Cardiac fibroblast (primary cell): ENCODE measurements around the gene AOPEP.

Source experiments
- DNase-seq, 2 donors: peaks; one replicate each; pipeline versions ENCODE4 v3.0.0 to v3.0.0-alpha.2; 2010; ENCODE audit warnings: low read depth in 2 of 2
- H3K4me3 ChIP-seq, 2 donors: replicated peaks in 1 of 2; 1 replicate in 1 of 2; 2 replicates in 1 of 2; pipeline ENCODE4 v1.5.1; 2011; ENCODE audit warnings: low read depth in 2 of 2, low read length in 2 of 2, mild to moderate bottlenecking in 2 of 2, moderate library complexity in 1 of 2
- CTCF ChIP-seq: IDR thresholded peaks from one replicate; pipeline ENCODE4 v1.5.1; 2011; ENCODE audit warnings: low read depth, mild to moderate bottlenecking, low read length, inconsistent platforms

AOPEP gene

DNA sequence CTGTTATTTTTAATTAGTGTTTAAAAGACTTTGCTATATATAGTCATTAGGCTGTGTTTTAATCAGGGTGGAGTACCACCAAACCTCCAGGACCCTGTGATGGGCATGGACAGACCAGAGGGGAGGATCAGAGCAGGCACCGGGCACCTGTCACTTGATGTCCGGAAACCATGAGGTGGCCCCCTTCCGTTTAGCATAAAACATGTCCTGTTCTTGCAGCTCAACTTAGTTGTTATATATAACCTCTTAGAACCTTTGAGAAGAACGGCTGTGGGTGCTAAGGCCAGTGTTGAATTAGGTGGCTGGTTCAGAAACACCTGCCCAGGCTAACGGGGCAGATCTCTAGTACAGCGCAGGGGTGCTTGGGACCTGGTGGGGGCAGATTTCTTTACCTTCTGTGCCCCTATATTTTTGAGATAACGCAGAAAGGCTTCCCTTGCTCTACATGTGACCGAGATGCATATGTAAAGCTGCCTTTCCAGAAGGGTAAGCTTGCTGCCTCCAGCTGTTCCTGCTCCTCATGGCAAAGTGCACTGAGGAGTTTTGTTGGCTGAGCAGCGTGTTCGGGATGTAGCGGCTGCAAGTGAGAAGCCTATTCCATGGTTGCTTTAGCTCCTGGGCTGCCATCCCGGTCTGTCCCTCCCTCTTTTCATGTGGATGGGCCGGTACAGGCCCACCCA lies 335.6 kb downstream of the AOPEP start:
- H3K4me3 ChIP-seq = no peak overlapping the region
- DNase-seq = no peak
- no peak for TF ChIP-seq CTCF

GRCh38 chr9:95062596-95063065 lies 336.1 kb downstream of the AOPEP start:
- no peak for TF ChIP-seq CTCF

DNA sequence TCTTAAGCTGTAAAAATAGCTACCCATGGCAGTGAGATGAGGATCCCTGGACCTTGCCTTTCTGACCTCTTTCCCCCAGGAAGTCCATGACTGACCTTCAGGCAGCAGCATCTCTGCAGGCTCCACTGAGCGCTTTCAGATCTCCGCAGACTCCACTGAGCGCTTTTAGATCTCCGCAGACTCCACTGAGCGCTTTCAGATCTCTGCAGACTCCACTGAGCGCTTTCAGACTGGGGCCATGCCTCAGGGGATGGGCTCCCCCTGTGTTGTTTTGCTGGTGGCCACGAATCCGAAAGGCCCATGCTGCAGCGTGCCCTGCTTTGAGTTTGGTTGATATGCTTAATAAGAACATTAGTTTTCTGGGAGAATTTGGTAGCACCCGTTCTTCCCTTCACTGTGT lies 336.8 kb downstream of the AOPEP start:
- no peak overlapping the region for H3K4me3 ChIP-seq
- TF ChIP-seq CTCF = no peak
- no peak for DNase-seq

More at GRCh38 chr9:95062596-95063065, 336.1 kb downstream of the AOPEP start:
- no peak overlapping the region for H3K4me3 ChIP-seq
- DNase-seq = no peak

GRCh38 chr9:95065224-95065623 lies 338.7 kb downstream of the AOPEP start:
- TF ChIP-seq CTCF = no peak
- DNase-seq = no peak
- H3K4me3 ChIP-seq = no peak overlapping the region

DNA sequence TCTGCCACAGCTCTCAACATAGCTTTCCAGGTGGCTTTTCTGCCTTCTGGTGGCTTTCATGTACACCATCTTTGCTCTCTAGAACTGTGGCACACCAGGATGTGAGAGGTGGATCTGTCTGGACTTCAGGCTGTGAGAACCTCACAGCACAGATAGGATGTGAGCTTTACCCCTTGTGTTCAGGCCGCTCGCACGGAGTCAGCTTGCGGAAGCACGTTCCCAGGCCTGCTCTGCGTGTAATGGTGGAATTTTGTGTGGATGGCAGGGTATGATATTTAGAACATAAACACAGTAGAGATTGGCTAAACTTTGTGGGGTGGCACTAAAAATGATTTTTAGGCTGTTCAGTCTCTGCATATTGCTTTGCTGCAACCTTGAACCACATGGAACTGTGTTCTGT lies 340.6 kb downstream of the AOPEP start:
- DNase-seq = no peak
- H3K4me3 ChIP-seq = no peak overlapping the region
- TF ChIP-seq CTCF = no peak

DNA sequence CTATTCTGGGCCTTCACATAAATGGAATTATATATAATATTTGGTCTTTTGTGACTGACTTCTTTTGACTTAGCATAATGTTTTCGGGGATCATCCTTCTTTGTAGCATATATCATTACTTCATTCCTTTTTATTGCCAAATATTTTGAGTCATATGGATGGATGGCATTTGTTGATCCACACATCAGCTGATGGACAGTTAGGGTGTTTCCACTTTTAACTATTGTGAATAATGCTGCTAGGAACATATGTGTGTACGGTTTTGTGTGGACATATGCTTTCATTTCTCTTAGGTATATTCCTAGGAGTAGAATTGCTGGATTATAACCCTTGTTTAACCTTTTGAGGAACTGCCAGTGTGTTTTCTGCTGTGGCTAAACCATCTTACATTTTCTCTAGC lies 341.4 kb downstream of the AOPEP start:
- DNase-seq = peak in 1 of 2 donors; percentile 62
- TF ChIP-seq CTCF = no peak
- no peak overlapping the region for H3K4me3 ChIP-seq
